GM12864 (cell line): ENCODE results near the gene ITGBL1.

Experiments
- DNase-seq: peaks from one replicate; pipeline ENCODE4 v3.0.0-alpha.2; 2011; ENCODE audit warnings: low read depth
- H3K4me3 ChIP-seq: 2 replicates; pipeline ENCODE4 v1.5.1; 2011; ENCODE audit warnings: mild to moderate bottlenecking, low read depth, low read length, control low read depth
- TF ChIP-seq, protein P1 (sequence below): IDR thresholded peaks from 2 replicates; pipeline ENCODE4 v1.5.1; 2011; ENCODE audit warnings: low read depth, mild to moderate bottlenecking, moderate library complexity, low read length, control low read depth, inconsistent platforms; ENCODE audit errors: missing control alignments

Gene ITGBL1

DNA sequence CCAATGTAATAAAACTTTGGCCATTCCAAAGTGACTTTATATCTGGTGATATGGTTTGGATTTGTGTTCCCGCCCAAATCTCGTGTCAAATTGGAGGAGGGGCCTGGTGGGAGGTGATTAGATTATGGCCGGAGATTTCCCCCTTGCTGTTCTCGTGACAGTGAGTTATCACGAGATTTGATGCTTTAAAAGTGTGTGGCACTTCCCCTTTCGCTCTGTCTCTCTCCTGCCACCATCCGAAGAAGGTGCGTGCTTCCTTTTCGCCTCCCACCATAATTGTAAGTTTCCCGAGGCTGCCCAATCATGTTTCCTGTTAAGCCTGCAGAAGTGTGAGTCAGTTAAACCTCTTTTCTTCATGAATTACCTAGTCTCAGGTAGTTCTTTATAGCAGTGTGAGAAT, 26.9 kb upstream of the ITGBL1 start:
- H3K4me3 ChIP-seq, result no peak overlapping the region
- no peak for DNase-seq

DNA sequence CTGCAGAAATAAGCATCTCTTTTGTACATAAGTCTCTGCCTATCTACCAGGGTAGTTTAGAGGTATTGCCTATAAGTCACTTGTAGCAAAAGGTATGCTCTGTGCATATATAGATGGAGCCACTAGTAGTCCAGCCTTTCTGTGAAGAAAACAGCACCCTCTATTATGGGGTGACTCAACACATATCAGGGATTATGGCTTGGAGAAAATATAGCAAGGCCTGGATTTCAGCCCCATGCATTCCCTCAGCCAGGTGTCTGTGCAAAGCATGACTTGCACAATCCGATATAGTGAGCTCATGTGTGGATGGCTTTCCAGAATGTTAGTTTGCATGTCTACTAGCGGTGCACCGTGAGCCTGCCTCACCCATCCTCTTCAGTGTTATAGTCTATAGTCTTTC, 22.7 kb upstream of the ITGBL1 start:
- no peak for DNase-seq
- TF ChIP-seq, protein P1, sequence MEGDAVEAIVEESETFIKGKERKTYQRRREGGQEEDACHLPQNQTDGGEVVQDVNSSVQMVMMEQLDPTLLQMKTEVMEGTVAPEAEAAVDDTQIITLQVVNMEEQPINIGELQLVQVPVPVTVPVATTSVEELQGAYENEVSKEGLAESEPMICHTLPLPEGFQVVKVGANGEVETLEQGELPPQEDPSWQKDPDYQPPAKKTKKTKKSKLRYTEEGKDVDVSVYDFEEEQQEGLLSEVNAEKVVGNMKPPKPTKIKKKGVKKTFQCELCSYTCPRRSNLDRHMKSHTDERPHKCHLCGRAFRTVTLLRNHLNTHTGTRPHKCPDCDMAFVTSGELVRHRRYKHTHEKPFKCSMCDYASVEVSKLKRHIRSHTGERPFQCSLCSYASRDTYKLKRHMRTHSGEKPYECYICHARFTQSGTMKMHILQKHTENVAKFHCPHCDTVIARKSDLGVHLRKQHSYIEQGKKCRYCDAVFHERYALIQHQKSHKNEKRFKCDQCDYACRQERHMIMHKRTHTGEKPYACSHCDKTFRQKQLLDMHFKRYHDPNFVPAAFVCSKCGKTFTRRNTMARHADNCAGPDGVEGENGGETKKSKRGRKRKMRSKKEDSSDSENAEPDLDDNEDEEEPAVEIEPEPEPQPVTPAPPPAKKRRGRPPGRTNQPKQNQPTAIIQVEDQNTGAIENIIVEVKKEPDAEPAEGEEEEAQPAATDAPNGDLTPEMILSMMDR, result no peak
- no peak overlapping the region for H3K4me3 ChIP-seq

More for the DNA sequence above, 26.9 kb upstream of the ITGBL1 start:
- TF ChIP-seq, protein P1, result no peak

DNA sequence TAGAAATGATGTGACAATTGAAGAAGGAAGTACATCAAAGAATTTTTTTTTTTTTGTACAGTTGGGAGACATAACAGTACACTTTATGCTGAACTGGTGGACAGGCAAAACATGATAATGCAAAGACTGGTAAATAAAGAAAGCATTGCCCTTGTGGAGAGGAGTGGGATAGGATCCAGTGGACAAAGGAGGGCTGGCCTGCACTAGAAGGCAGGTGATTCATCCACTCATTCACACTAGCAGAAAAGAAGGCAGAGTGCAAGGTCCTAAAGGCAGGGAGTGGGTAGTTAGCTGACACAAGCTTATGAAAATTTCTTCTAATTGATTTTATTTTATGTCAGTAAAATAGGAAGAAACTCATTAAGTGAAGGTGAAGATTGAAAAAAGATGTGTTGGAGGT, 18.6 kb upstream of the ITGBL1 start:
- DNase-seq, result no peak
- TF ChIP-seq, protein P1, result no peak
- no peak overlapping the region for H3K4me3 ChIP-seq

DNA sequence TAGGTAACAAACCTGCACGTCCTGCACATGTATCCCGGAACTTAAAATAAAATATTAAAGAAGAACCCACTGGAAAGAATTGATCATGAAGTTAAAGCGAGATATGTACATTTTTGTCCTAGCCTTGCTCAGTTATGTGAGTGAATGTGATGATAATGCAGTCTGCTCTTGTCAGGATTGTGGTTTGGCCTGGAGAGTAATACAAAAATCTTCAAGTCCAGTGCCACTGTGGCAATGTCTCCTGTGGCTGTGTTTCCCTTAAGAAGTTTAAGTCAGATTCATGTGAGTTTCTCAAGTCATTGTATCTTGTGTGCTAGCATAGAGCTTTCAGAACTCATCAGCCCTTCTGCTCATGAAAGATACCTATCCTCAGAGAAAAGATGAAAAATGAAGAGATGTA, 18.0 kb upstream of the ITGBL1 start:
- no peak for DNase-seq
- TF ChIP-seq, protein P1, result no peak
- no peak overlapping the region for H3K4me3 ChIP-seq

DNA sequence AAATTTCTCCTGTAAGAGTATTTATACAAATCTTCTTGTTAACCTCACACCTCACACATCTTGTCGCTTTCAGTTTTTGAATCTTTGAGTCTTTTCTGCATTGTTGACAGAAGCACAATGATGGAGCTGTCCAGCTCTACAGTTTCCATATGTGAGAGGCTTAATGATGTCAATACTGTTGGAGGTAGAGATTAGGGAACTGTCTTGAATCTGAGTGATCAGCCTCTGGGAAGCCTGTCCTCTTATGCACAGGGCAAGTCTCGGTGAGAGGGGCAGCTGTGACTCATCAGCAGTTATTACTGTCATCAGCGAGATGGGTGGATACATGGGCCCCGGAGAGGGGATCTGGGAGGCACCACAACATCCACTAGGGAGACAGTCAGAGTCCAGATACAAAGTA, 4.6 kb upstream of the ITGBL1 start:
- TF ChIP-seq, protein P1, result no peak
- H3K4me3 ChIP-seq, result no peak overlapping the region
- DNase-seq, result no peak

DNA sequence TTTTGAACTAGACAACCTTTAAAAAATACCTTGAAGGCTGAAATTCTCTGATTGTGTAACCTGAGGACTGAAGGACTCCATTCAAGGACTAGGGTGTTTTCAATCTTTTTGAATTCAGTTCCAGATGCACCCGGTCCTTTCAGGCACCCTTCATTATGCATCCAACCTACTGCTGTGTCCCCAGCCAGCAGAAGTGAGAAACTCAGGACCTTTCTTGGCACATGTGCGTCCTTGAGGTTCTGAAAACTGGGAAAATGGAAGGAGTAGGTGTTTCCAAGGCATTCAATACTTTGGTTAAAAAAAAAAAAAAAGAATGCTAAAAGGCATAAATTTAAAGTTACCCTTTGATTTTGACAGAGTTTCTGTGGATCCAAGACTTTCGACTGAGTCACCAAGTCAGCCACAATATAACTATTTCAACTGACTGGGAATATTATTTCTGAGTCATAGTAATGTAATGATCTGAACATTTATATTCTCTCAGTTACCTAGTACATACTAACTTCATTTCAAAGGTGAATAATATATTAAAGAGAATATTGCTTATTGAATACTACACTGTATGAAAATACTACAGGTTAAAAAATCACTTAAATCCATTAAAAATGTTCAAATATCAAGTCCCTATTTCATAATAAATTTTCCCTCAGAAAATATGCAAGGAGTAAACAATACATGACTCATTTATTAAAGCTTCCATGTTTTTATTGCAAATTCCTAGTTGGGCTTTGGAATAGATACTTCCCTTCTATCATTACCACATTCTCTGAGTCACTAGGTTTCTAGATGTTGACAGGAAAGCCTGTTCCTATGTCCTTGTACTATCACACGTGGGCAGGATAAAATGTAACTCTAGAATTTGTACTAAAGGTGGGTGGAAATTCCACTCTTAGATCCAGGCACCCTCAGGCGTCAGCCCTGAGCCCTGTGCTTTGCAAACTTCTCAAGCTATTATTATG, 2.4 kb upstream of the ITGBL1 start:
- TF ChIP-seq, protein P1, result no peak
- no peak overlapping the region for H3K4me3 ChIP-seq
- DNase-seq, result no peak

DNA sequence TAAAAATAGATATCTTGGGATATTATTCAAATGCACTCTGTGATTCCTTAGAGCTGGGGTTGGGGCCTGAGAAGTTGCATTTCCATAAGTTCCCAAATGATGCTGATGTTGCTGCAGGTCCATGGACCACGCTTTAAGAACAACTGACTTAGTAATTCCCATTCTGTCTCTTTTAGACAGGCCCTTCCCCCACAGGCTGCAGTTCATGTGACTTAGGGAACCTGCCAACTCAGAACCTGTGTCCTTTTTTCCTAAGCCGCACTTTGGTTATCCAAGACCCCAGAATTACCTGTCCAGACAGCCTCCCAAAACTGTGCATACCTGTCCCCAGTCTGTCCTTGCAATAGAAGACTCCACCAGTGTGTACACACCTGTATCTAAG, 1.7 kb upstream of the ITGBL1 start:
- TF ChIP-seq, protein P1, result no peak
- DNase-seq, result no peak
- H3K4me3 ChIP-seq, result no peak overlapping the region
